Body of pancreas (tissue), 4 donors: ENCODE measurements around the gene WWOX. TPM values are rescaled to one million over a fixed set of nuclear protein-coding genes. Genes with fewer than 3 reads are reported as not detected.

ENCODE experiments used
- ATAC-seq: fragments of 150-250 bp; one replicate; pipeline ENCODE4 v1.9.1; 2016
- DNase-seq, 4 donors: peaks; one replicate each; pipeline ENCODE4 v3.0.0-alpha.2; 2019
- H3K27ac ChIP-seq, 4 donors: fragments of 200-600 bp; sonication (generic); 1 replicate in 3 of 4; 2 replicates in 1 of 4; pipeline versions ENCODE4 v1.5.1 to v1.6.1; 2016 to 2019; ENCODE audit warnings: mild to moderate bottlenecking in 1 of 4, mixed read lengths in 1 of 4, moderate library complexity in 1 of 4
- H3K27me3 ChIP-seq, 2 donors: fragments of 200-600 bp; sonication (generic); one replicate each; pipeline ENCODE4 v1.6.0; 2016; ENCODE audit warnings: mild to moderate bottlenecking in 1 of 2
- H3K36me3 ChIP-seq, 2 donors: fragments of 200-600 bp; sonication (generic); replicated peaks in 1 of 2; 2 replicates each; pipeline ENCODE4 v1.5.1; 2016; ENCODE audit warnings: low read depth in 2 of 2; ENCODE audit not compliant: insufficient read depth in 1 of 2
- H3K4me1 ChIP-seq: fragments of 200-600 bp; sonication (generic); one replicate; pipeline ENCODE4 v1.6.0; 2016
- H3K4me3 ChIP-seq, 2 donors: fragments of 200-600 bp; sonication (generic); 1 replicate in 1 of 2; 2 replicates in 1 of 2; pipeline ENCODE4 v1.5.1; 2016 to 2019
- H3K9me3 ChIP-seq, 3 donors: fragments of 200-600 bp; sonication (generic); 1 replicate in 2 of 3; 2 replicates in 1 of 3; pipeline ENCODE4 v1.5.1; 2016
- CTCF ChIP-seq, 7 experiments: fragments of 450-650 bp in 4 of 7; fragments of 200-600 bp in 3 of 7; sonication (generic) in 3 of 7; IDR thresholded peaks; one replicate each; pipeline ENCODE4 v1.5.1; 2016 to 2019; ENCODE audit warnings: antibody characterized with exemption in 7 of 7
- POLR2A ChIP-seq, 3 donors: fragments of 450-650 bp; IDR thresholded peaks; one replicate each; pipeline ENCODE4 v1.6.1; 2016; ENCODE audit warnings: antibody characterized with exemption in 3 of 3, mild to moderate bottlenecking in 2 of 3
- WGBS, 2 donors: methylation state at CpG; one replicate each; pipeline ENCODE4 v1.1.5; 2017; 5-methylcytosine and 5-hydroxymethylcytosine counted together
- intact Hi-C: fragments of 100-400 bp; cut with DNase I; formaldehyde crosslinking; loops from one replicate; pipeline ENCODE4 v1.15.1; 2023
- total RNA-seq, 2 donors: library from RNA; depleted of rRNA; stranded (reverse); fragments of >200 nt; gene quantifications; one replicate each; pipeline ENCODE4 v1.1.0, GENCODE V29; 2016

WWOX gene
- total RNA-seq, 2 donors from 2014 or later: 52.7 to 67.2 TPM

- Histone ChIP-seq H3K9me3 (no peaks in the 10 kb centered on the region), H3K4me1 (no peaks in the 10 kb centered on the region), H3K4me3 (no peak overlapping the region), H3K36me3 (no peaks in the 10 kb centered on the region), H3K27me3 (no peaks in the 10 kb centered on the region), H3K27ac (no peak overlapping the region)
- intact Hi-C loops: no loop called here
- no peak for DNase-seq
- ATAC-seq: no peak
- WGBS, 2 donors: 84 to 92% methylated on average over 2 of the region's 2 CpGs
- TF ChIP-seq CTCF (IDR thresholded peaks at IDR 0.05) (no peak), POLR2A (IDR thresholded peaks at IDR 0.05) (no peak)
These were observed 871.2 kb downstream of the WWOX start for GRCh38 chr16:78970650-78971049.

- Histone ChIP-seq H3K27me3 (no peaks in the 10 kb centered on the region), H3K4me3 (no peak overlapping the region), H3K4me1 (no peaks in the 10 kb centered on the region), H3K36me3 (no peaks in the 10 kb centered on the region), H3K9me3 (no peaks in the 10 kb centered on the region), H3K27ac (no peak overlapping the region)
- DNase-seq (no peak), ATAC-seq (no peak)
- TF ChIP-seq POLR2A (IDR thresholded peaks at IDR 0.05): no peak
- no peak for TF ChIP-seq CTCF (IDR thresholded peaks at IDR 0.05)
- 72 to 82% methylated on average over 10 of the region's 10 CpGs for WGBS, 2 donors
- intact Hi-C loops: no loop called here
These were observed 872.6 kb downstream of the WWOX start for GRCh38 chr16:78972006-78972405.

- DNase-seq: no peak
These were observed 873.5 kb downstream of the WWOX start for GRCh38 chr16:78972986-78973385.

GRCh38 chr16:78976212-78976611, 876.8 kb downstream of the WWOX start:
- Histone ChIP-seq H3K4me1 (no peaks in the 10 kb centered on the region), H3K27ac (no peak overlapping the region), H3K36me3 (no peaks in the 10 kb centered on the region), H3K9me3 (no peaks in the 10 kb centered on the region), H3K27me3 (no peaks in the 10 kb centered on the region), H3K4me3 (no peak overlapping the region)
- ATAC-seq: no peak
- WGBS, 2 donors: 91 to 92% methylated on average over 10 of the region's 10 CpGs
- no peak for TF ChIP-seq CTCF (IDR thresholded peaks at IDR 0.05)
- no peak for TF ChIP-seq POLR2A (IDR thresholded peaks at IDR 0.05)
- DNase-seq: no peak
- intact Hi-C loops: no loop called here

More at GRCh38 chr16:78972986-78973385, 873.5 kb downstream of the WWOX start:
- no peaks in the 10 kb centered on the region for H3K4me1 ChIP-seq
- no peaks in the 10 kb centered on the region for H3K36me3 ChIP-seq
- TF ChIP-seq POLR2A (IDR thresholded peaks at IDR 0.05) (no peak), CTCF (IDR thresholded peaks at IDR 0.05) (no peak)
- H3K9me3 ChIP-seq: no peaks in the 10 kb centered on the region
- no peaks in the 10 kb centered on the region for H3K27me3 ChIP-seq
- H3K4me3 ChIP-seq: no peak overlapping the region
- no peak for ATAC-seq
- WGBS, 2 donors: 76 to 87% methylated on average over 13 of the region's 13 CpGs
- intact Hi-C loops: no loop called here
- no peak overlapping the region for H3K27ac ChIP-seq

- intact Hi-C loops: no loop called here
These were observed 881.4 kb downstream of the WWOX start for GRCh38 chr16:78980825-78981224.

More at GRCh38 chr16:78980825-78981224, 881.4 kb downstream of the WWOX start:
- 84 to 88% methylated on average over 6 of the region's 6 CpGs for WGBS, 2 donors
- ATAC-seq (no peak), DNase-seq (no peak)
- Histone ChIP-seq H3K27ac (no peak overlapping the region), H3K36me3 (no peaks in the 10 kb centered on the region), H3K4me3 (no peak overlapping the region), H3K27me3 (no peaks in the 10 kb centered on the region), H3K4me1 (no peaks in the 10 kb centered on the region), H3K9me3 (no peaks in the 10 kb centered on the region)
- no peak for TF ChIP-seq POLR2A (IDR thresholded peaks at IDR 0.05)
- no peak for TF ChIP-seq CTCF (IDR thresholded peaks at IDR 0.05)
